Endothelial cell (in vitro differentiated cells): ENCODE measurements around the gene RAB3B. TPM values are rescaled to one million over a fixed set of nuclear protein-coding genes. Genes with fewer than 3 reads are reported as not detected.

Experiments used
- DNase-seq: peaks from one replicate; pipeline ENCODE4 v3.0.0; 2021; ENCODE audit warnings: low spot score
- H3K27ac Mint-ChIP-seq: one replicate; pipeline ENCODE4 v1.8.0; 2021; ENCODE audit warnings: mixed read lengths, inconsistent platforms; ENCODE audit not compliant: unreplicated experiment
- H3K27me3 Mint-ChIP-seq: one replicate; pipeline ENCODE4 v1.8.0; 2021; ENCODE audit warnings: mild to moderate bottlenecking, moderate library complexity, mixed read lengths, inconsistent platforms; ENCODE audit not compliant: unreplicated experiment
- H3K36me3 Mint-ChIP-seq: one replicate; pipeline ENCODE4 v1.8.0; 2021; ENCODE audit warnings: mild to moderate bottlenecking, low read depth, mixed read lengths, inconsistent platforms; ENCODE audit not compliant: unreplicated experiment
- H3K4me1 Mint-ChIP-seq: one replicate; pipeline ENCODE4 v1.8.0; 2021; ENCODE audit warnings: mild to moderate bottlenecking, mixed read lengths, inconsistent platforms; ENCODE audit not compliant: unreplicated experiment
- H3K4me3 Mint-ChIP-seq: one replicate; pipeline ENCODE4 v1.8.0; 2021; ENCODE audit warnings: mild to moderate bottlenecking, mixed read lengths, inconsistent platforms; ENCODE audit not compliant: unreplicated experiment
- H3K9me3 Mint-ChIP-seq: one replicate; pipeline ENCODE4 v1.8.0; 2021; ENCODE audit warnings: mixed read lengths, inconsistent platforms; ENCODE audit not compliant: unreplicated experiment
- CTCF ChIP-seq: fragments of 200-600 bp; sonication (generic); IDR thresholded peaks from one replicate; pipeline ENCODE4 v1.5.0; 2021; ENCODE audit warnings: antibody characterized with exemption; ENCODE audit not compliant: unreplicated experiment
- total RNA-seq: library from RNA; stranded (reverse); fragmentation: NEBNext Ultra II Directional; extraction: Animal tissue kit (Norgen Biotek cat#: 25700); gene quantifications from one replicate; pipeline ENCODE4 v1.2.1, GENCODE V29; 2021; ENCODE audit not compliant: unreplicated experiment

The RAB3B gene
- total RNA-seq, 1 donor from 2014 or later: 15.1 TPM

DNA sequence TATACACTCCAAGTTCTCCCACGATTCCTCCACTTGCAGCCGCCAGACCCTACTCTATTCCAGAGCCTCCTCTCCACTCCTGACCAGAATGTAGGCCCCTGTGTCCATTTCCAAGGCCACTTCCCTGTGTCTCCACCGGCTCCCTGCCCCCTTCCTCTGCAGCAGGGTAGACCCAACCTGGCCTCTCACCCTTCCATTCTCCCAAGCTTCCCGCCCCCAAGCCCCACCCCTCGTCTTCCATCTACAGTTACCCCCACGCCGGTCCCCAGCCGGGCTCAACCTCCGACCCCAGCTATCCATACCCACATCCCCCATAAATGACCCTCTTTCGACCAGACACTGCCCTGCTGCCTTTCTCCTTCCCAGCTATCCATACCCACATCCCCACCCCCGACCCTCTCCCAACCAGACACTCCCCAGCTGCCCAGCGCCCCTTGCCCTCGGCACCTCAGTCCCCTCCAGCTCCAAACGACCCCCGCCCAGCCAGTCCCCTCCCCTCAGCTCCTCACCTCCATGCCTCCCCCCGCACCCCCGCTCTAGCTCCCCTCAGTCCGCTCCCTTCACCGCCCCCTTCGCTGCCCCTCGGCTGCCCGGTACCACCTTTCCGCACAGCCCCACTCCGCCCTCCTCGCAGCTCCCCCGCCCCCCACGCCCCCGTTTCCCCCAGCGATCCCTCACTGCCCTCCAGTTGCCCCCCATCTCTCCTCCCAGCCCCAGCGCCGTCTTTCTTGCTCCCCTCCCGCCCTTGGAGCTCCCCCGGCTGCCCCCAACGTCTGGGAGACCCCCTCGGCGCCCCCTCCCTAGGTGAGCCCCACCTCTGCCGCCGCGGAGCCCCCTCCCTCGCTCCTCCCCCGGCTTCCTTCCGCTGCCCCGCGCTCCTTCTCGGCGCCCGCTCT is 670 bp downstream of the RAB3B start:
- TF ChIP-seq CTCF: no peak
- Mint-ChIP-seq H3K36me3 (peaks cover 10% of the 10 kb centered on the region), H3K4me3 (peak overlapping the region; percentile 91), H3K27ac (peak overlapping the region; percentile 42), H3K4me1 (peaks cover 15% of the 10 kb centered on the region), H3K9me3 (no peaks in the 10 kb centered on the region), H3K27me3 (peaks cover 19% of the 10 kb centered on the region)
- peak; percentile 7 for DNase-seq

DNA sequence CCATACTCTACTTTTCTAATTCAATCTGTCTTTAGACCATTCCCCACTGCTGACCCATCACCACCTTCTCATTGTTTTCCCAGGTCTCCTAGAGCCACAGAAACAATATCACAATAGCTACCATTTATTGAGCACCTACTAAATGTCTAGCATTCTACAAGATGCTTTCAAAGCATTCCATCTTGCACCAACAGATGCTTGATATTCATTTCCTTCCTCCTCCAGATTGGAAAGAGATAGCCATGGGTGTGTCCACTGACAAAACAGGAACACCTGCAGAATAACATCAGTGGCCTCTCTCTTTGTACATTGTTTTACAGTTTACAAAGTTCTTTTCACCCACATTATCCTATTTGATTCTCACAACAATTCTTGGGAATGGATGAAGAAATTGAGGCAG is 2.2 kb downstream of the RAB3B start:
- Mint-ChIP-seq H3K27me3 (peaks cover 17% of the 10 kb centered on the region), H3K27ac (no peak overlapping the region), H3K4me1 (peaks cover 15% of the 10 kb centered on the region), H3K9me3 (no peaks in the 10 kb centered on the region), H3K36me3 (peaks cover 10% of the 10 kb centered on the region), H3K4me3 (peak overlapping the region; percentile 56)
- DNase-seq: no peak
- TF ChIP-seq CTCF: no peak

GRCh38 chr1:51986718-51987117 is 3.8 kb downstream of the RAB3B start:
- H3K27ac Mint-ChIP-seq: no peak overlapping the region
- H3K27me3 Mint-ChIP-seq: peaks cover 11% of the 10 kb centered on the region
- DNase-seq: no peak
- no peak overlapping the region for H3K4me3 Mint-ChIP-seq
- H3K9me3 Mint-ChIP-seq: no peaks in the 10 kb centered on the region
- peaks cover 10% of the 10 kb centered on the region for H3K36me3 Mint-ChIP-seq
- peaks cover 15% of the 10 kb centered on the region for H3K4me1 Mint-ChIP-seq
- TF ChIP-seq CTCF: no peak

- DNase-seq: no peak
- no peak for TF ChIP-seq CTCF
- Mint-ChIP-seq H3K36me3 (peaks cover 1% of the 10 kb centered on the region), H3K9me3 (no peaks in the 10 kb centered on the region), H3K4me1 (no peaks in the 10 kb centered on the region), H3K27me3 (no peaks in the 10 kb centered on the region), H3K27ac (no peak overlapping the region), H3K4me3 (no peak overlapping the region)
Observed at GRCh38 chr1:51982161-51982560, 8.3 kb downstream of the RAB3B start.

- no peak for TF ChIP-seq CTCF
- H3K4me3 Mint-ChIP-seq: no peak overlapping the region
- no peaks in the 10 kb centered on the region for H3K27me3 Mint-ChIP-seq
- H3K36me3 Mint-ChIP-seq: peaks cover 7% of the 10 kb centered on the region
- DNase-seq: no peak
- no peaks in the 10 kb centered on the region for H3K4me1 Mint-ChIP-seq
- H3K27ac Mint-ChIP-seq: no peak overlapping the region
- no peaks in the 10 kb centered on the region for H3K9me3 Mint-ChIP-seq
Observed at GRCh38 chr1:51981555-51981954, 8.9 kb downstream of the RAB3B start.
